AG09309 (cell line): ENCODE results near the gene STK32B.

Experiments used
- DNase-seq: peaks from one replicate; pipeline ENCODE4 v3.0.0-alpha.2; 2010; ENCODE audit warnings: low read depth
- H3K4me3 ChIP-seq: 2 replicates; pipeline ENCODE4 v1.5.1; 2011; ENCODE audit warnings: mild to moderate bottlenecking, low read depth, low read length, moderate library complexity; ENCODE audit not compliant: control insufficient read depth
- TF ChIP-seq, protein P1 (sequence below): IDR thresholded peaks from 2 replicates; pipeline ENCODE4 v1.5.1; 2011; ENCODE audit warnings: mild to moderate bottlenecking, low read depth, low read length, inconsistent platforms; ENCODE audit not compliant: insufficient read depth, control insufficient read depth; ENCODE audit errors: missing control alignments

Gene STK32B

DNA sequence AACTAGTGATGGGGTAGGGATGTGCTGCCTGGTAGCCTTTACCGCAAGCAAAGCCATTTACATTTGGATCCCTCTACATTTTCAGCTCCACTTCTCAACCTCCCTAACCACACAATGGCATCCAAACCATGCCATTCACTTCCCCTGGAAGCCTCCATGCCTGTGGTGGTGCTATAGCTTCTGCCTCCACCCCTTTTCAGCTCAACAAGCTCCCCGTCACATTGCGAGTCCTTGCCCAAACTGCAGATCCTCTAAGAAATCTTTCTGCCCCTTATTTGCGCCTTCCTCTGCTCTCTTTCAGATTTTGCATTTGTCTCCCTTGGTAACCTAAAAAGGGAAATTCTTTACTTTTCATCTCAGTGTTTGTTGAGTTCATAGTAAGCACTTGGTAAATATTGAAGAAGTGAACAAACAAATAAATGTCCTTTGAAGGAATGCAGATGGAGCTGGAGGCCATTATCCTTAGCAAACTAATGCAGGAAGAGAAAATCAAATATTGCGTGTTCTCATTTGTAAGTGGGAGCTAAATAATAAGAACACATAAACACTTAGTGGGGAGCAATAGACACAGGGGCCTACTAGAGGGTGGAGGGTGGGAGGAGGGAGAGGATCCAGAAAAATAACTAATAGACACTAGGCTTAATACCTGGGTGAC, 38.9 kb upstream of the STK32B start:
- DNase-seq: no peak
- TF ChIP-seq, protein P1, sequence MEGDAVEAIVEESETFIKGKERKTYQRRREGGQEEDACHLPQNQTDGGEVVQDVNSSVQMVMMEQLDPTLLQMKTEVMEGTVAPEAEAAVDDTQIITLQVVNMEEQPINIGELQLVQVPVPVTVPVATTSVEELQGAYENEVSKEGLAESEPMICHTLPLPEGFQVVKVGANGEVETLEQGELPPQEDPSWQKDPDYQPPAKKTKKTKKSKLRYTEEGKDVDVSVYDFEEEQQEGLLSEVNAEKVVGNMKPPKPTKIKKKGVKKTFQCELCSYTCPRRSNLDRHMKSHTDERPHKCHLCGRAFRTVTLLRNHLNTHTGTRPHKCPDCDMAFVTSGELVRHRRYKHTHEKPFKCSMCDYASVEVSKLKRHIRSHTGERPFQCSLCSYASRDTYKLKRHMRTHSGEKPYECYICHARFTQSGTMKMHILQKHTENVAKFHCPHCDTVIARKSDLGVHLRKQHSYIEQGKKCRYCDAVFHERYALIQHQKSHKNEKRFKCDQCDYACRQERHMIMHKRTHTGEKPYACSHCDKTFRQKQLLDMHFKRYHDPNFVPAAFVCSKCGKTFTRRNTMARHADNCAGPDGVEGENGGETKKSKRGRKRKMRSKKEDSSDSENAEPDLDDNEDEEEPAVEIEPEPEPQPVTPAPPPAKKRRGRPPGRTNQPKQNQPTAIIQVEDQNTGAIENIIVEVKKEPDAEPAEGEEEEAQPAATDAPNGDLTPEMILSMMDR: no peak
- H3K4me3 ChIP-seq: no peak overlapping the region

DNA sequence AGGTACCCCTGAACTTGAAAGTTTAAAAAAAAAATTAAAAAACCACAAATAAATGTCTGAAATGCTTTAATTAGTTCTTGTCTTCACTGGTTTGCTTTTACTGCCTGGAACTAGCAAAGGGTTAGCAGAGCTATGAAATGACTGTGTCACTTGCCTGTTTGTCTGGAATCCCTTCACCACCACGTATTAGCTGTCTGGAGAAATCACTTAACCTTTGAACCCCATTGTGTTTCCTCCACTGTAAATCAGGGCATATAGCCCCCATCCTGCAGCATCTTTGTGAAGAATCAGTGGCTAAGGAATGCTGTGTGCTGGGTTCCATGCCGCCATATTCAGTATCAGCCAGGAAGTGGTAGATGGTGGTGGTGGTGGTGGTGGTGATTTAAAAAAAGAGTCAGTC, 38.3 kb upstream of the STK32B start:
- TF ChIP-seq, protein P1: no peak
- no peak for DNase-seq
- H3K4me3 ChIP-seq: no peak overlapping the region

DNA sequence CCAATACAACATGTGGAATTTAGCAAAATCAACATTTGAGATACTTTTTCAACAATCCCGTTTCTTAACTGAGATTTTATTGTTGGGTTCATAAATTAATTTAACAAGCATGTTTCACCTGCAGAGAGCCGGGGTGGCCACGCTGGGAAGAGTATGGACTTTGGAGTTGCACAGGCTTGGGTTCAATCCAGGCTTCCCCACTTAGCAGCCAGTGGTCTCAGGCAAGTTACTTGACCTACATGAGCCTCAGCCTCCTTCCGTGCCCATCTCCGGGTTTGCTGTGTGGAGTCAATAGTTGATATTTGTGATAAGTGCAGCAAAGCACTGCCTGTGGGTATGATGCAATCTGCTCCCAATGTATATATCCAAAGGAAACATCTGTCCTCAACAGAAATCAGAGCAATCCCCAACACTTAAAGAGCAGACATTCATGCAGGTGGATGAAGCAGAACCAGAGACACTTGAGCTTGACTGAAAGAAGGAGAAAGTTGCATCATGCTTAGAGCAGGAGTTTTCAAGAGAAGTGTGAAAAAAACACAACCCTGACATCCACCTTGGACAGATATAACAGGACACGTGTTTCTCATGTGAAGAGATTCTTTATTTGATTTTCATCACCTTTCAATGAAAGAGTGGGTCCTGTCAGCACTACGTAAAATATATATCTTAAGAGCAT, 37.1 kb upstream of the STK32B start:
- no peak overlapping the region for H3K4me3 ChIP-seq
- TF ChIP-seq, protein P1: no peak
- no peak for DNase-seq

DNA sequence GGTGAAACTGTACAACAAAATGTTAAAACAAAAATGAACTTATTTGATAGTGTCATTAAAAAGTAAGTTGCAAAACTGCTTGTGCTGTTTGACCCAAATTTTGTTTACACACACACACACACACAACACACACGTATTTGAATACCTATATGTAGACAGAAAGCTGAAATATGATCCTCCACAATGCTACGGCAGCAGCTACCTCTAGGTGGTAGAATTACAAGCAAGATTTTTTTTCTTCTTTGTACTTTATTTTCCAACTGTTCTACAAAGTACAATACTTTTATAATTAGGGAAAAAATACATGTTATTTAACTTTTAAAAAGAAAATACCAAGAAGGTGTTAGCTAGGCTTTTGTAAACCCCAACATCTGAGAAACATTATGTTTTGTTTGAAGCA, 33.2 kb upstream of the STK32B start:
- TF ChIP-seq, protein P1: peak; percentile 24
- DNase-seq: no peak
- H3K4me3 ChIP-seq: no peak overlapping the region

DNA sequence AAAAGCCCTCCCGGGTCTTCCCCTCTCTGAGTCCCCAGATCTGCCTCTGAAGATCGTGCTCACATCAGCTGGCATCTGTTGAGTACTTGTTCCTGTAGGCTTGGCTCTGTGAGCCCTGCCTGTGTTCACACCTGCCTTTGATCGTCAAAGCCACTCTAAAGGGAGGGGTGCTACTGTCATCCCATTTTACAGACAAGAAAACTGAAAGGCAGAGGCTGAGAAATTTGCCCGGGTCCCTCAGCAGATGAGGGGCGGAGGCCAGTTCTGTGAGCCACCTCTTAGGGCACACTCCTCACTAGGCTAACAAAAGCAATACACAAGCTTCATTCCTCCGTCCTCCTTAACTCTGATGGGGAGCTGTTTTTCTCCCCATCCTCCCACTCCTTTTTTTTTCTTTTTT, 32.7 kb upstream of the STK32B start:
- no peak overlapping the region for H3K4me3 ChIP-seq
- TF ChIP-seq, protein P1: no peak
- DNase-seq: no peak

DNA sequence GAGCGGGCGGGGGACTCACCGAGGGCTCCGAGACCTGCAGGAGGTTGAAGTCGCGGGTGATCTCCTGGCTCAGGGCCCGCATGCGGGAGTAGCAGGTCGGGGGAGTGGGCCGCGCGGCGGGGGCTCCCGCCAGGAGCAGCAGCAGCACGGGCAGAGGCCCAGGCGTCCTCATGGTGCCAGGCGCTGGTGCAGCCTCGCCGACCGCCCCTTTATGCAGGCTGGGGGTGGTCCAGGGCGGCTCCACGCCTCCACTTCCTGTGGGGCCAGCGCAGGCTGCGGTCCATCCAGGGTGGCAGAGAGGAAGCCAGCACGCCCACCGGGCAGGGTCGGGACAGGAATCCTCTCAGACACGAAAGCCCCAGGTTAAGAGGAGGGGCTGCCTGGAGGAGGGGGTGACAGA, 32.0 kb upstream of the STK32B start, which contains the start of gene CYTL1:
TSS of gene CYTL1 (minus strand) at position 185 of the 400 bp plus-strand sequence. CDS start at position 172, 13 bp downstream.
- no peak for DNase-seq
- H3K4me3 ChIP-seq: no peak within 1 kb of the TSS
- TF ChIP-seq, protein P1: no peak
